HepG2 (cell line): ENCODE measurements around the gene TET3. TPM values are rescaled to one million over a fixed set of nuclear protein-coding genes. Genes with fewer than 3 reads are reported as not detected.
A peak's percentile ranks its signal among the peaks of the same experiment; 100 is the strongest.

Source experiments
- ATAC-seq: fragments of 200-7000 bp; cut with Tn5 transposase; 3 replicates; pipeline ENCODE4 v1.9.1; 2020; ENCODE audit warnings: mild to moderate bottlenecking, moderate library complexity
- BruUV-seq: library from RNA; stranded (reverse); fragments of 400-500 nt; replicated peaks from 2 replicates; lab custom pipeline; 2021; lab: Mats Ljungman, UMichigan
- CTCF ChIA-PET: fragments of 300-600 bp; formaldehyde crosslinking; extraction: SDS; loops from one replicate; lab custom pipeline; 2021; ENCODE audit warnings: low total read pairs, inconsistent platforms, low intra/inter-chr PET ratio; lab: Yijun Ruan, JAX
- POLR2A ChIA-PET: fragments of 350-600 bp; sonication (Branson Sonifier 250); formaldehyde crosslinking; loops from one replicate; lab custom pipeline; 2020; ENCODE audit warnings: antibody characterized with exemption, inconsistent platforms; lab: Yijun Ruan, JAX
- DNase-seq: peaks from one replicate; pipeline ENCODE4 v3.0.0-alpha.2; 2015; ENCODE audit warnings: low spot score
- FAIRE-seq: peaks from 3 replicates; lab custom pipeline; 2011; peaks lifted over from hg19 to GRCh38; lab: Jason Lieb, UNC
- H2AFZ ChIP-seq: one replicate; pipeline ENCODE4 v1.6.1; 2011; ENCODE audit warnings: low read length, inconsistent platforms
- H3K27ac ChIP-seq: fragments of 300-600 bp; 3 replicates; pipeline ENCODE4 v1.8.0; 2011; ENCODE audit warnings: mixed run types, mild to moderate bottlenecking, mixed read lengths, low read length, inconsistent platforms; ENCODE audit not compliant: insufficient read depth; ENCODE audit errors: extremely low read length
- H3K27me3 ChIP-seq, 2 experiments: fragments of 200-600 bp in 1 of 2; 2 replicates in 1 of 2; 3 replicates in 1 of 2; pipeline versions ENCODE4 v1.6.0 to v1.8.0; 2011; ENCODE audit warnings: low read length in 2 of 2, mild to moderate bottlenecking in 2 of 2, moderate library complexity in 2 of 2, inconsistent platforms in 1 of 2; ENCODE audit not compliant: insufficient read depth in 2 of 2, control insufficient read depth in 1 of 2
- H3K36me3 ChIP-seq, 2 experiments: fragments of 200-600 bp in 1 of 2; replicated peaks in 1 of 2; 2 replicates in 1 of 2; 3 replicates in 1 of 2; pipeline versions ENCODE4 v1.5.1 to v1.8.0; 2011; ENCODE audit warnings: low read length in 2 of 2, inconsistent platforms in 1 of 2; ENCODE audit not compliant: insufficient read depth in 2 of 2, control insufficient read depth in 1 of 2
- H3K4me1 ChIP-seq: 2 replicates; pipeline ENCODE4 v1.5.1; 2012; ENCODE audit warnings: low read length, inconsistent platforms; ENCODE audit not compliant: insufficient read depth
- H3K4me2 ChIP-seq: 2 replicates; pipeline ENCODE4 v1.6.0; 2011; ENCODE audit warnings: low read depth, low read length, inconsistent platforms
- H3K4me3 ChIP-seq, 3 experiments: fragments of 200-600 bp in 1 of 3; sonication (generic), shearing (Covaris generic) in 1 of 3; replicated peaks in 1 of 3; 2 replicates each; pipeline ENCODE4 v1.5.1; 2011 to 2016; ENCODE audit warnings: low read length in 3 of 3, inconsistent platforms in 2 of 3, low read depth in 2 of 3, mild to moderate bottlenecking in 2 of 3, control low read depth in 1 of 3, mixed read lengths in 1 of 3; ENCODE audit not compliant: insufficient read depth in 1 of 3
- H3K79me2 ChIP-seq: one replicate; pipeline ENCODE4 v1.6.1; 2011; ENCODE audit warnings: low read length, inconsistent platforms; ENCODE audit not compliant: insufficient read depth
- H3K9ac ChIP-seq: 2 replicates; pipeline ENCODE4 v1.6.0; 2011; ENCODE audit warnings: mild to moderate bottlenecking, low read depth, low read length, inconsistent platforms; ENCODE audit not compliant: insufficient read depth
- H3K9me3 ChIP-seq: 2 replicates; pipeline ENCODE4 v1.5.1; 2012; ENCODE audit warnings: mild to moderate bottlenecking, low read length
- H4K20me1 ChIP-seq: 2 replicates; pipeline ENCODE4 v1.6.0; 2011; ENCODE audit warnings: inconsistent platforms, mild to moderate bottlenecking, low read length, moderate library complexity; ENCODE audit not compliant: insufficient read depth
- PHB2 ChIP-seq: fragments of 450-650 bp; IDR thresholded peaks from 2 replicates; pipeline ENCODE4 v1.6.1; 2018; ENCODE audit not compliant: partially characterized antibody
- SNRNP70 ChIP-seq: fragments of 200-400 bp; formaldehyde crosslinking; IDR thresholded peaks from 2 replicates; pipeline ENCODE4 v1.6.1; 2017; ENCODE audit warnings: mild to moderate bottlenecking, low read depth, low read length, moderate library complexity
- ZNF121 ChIP-seq: sonication (generic); formaldehyde crosslinking; IDR thresholded peaks from 2 replicates; pipeline ENCODE4 v1.5.0; 2020; ENCODE audit warnings: mild to moderate bottlenecking, missing genetic modification reagents
- WGBS: methylation state at CpG from one replicate; pipeline ENCODE4 v1.1.6; 2017; ENCODE audit warnings: low lambda C conversion rate; 5-methylcytosine and 5-hydroxymethylcytosine counted together
- in situ Hi-C: cut with HindIII; loops from 2 replicates; pipeline ENCODE4 v1.10.0; 2017; ENCODE audit warnings: low pct_unique_long_range_greater_than_20kb; ENCODE audit not compliant: extremely low pct_ligation_motif_present
- intact Hi-C: fragments of 100-400 bp; cut with micrococcal nuclease; formaldehyde crosslinking; loops from one replicate; pipeline ENCODE4 v1.10.0; 2022; ENCODE audit not compliant: unreplicated experiment
- polyA plus RNA-seq, 8 experiments: library from polyadenylated mRNA; depleted of rRNA in 3 of 8; stranded (reverse) in 7 of 8; unstranded in 1 of 8; fragments of >200 nt; fragmentation: Illumina TruSeq in 4 of 8; extraction: Trizol in 4 of 8; gene quantifications; 2 replicates each; pipeline versions ENCODE4 v1.2.1 to v1.2.3, GENCODE V29; 2011 to 2016; ENCODE audit warnings: low read depth in 4 of 8, missing spikeins in 1 of 8, mixed read lengths in 1 of 8; ENCODE audit not compliant: insufficient read depth in 1 of 8
- total RNA-seq, 5 experiments: library from RNA; depleted of rRNA; stranded (reverse); fragments of >200 nt; fragmentation: Illumina TruSeq; extraction: Trizol; gene quantifications; 2 replicates each; pipeline ENCODE4 v1.2.3, GENCODE V29; 2016; ENCODE audit warnings: low read depth in 1 of 5
- TF ChIP-seq, protein P1 (sequence below): sonication (generic); formaldehyde crosslinking; IDR thresholded peaks from 2 replicates; pipeline ENCODE4 v1.9.0; 2021; ENCODE audit warnings: missing genetic modification reagents, borderline replicate concordance

The TET3 gene
- total and polyA plus RNA-seq, 2 of the 13 experiments (the other 11 are each of a cell fraction or from before 2014, with no cell fraction given), result 4.3 to 6.8 TPM

DNA sequence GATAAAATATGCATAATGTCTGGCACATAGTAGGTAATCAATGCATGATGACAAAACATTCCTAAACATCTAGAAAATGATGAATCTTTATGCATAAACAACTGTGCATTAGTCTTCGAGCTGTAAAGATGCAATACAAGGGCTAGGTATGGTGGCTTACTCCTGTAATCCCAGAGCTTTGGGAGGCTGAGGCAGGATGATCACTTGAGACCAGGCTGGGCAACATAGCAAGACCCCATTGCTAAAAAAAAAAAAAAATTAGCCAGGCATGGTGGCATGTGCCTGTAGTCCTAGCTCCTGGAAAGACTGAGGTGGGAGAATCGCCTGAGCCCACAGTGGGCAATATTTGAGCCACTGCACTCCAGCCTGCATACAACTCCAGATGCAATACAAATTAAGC lies 5.3 kb downstream of the TET3 start:
- FAIRE-seq (no peak), DNase-seq (no peak), ATAC-seq (no peak)
- 91% methylated on average over 2 of the region's 2 CpGs for WGBS
- Histone ChIP-seq H3K36me3 (peaks cover 6 to 42% of the 10 kb centered on the region in 2 experiments), H3K27ac (no peak overlapping the region), H3K4me1 (peaks cover 51% of the 10 kb centered on the region), H4K20me1 (peaks cover 12% of the 10 kb centered on the region), H3K4me2 (no peak overlapping the region), H3K9me3 (no peaks in the 10 kb centered on the region), H3K4me3 (no peak overlapping the region), H3K27me3 (no peaks in the 10 kb centered on the region), H2AFZ (no peak overlapping the region), H3K9ac (no peak overlapping the region), H3K79me2 (peaks cover 77% of the 10 kb centered on the region)
- intact Hi-C loops, result no loop called here
- ChIA-PET POLR2A (interaction anchor here (0.6 kb wide), 1 partner anchor 850 kb away, joined by 3 read pairs; no protein-coding TSS in a partner anchor), CTCF (no interaction called here)
- in situ Hi-C loops, result no loop called here
- no TSS peak for BruUV-seq
- TF ChIP-seq SNRNP70, result no peak
- TF ChIP-seq ZNF121, result peak; percentile 83; the same call in 1 of the 2 replicates
- TF ChIP-seq, protein P1, sequence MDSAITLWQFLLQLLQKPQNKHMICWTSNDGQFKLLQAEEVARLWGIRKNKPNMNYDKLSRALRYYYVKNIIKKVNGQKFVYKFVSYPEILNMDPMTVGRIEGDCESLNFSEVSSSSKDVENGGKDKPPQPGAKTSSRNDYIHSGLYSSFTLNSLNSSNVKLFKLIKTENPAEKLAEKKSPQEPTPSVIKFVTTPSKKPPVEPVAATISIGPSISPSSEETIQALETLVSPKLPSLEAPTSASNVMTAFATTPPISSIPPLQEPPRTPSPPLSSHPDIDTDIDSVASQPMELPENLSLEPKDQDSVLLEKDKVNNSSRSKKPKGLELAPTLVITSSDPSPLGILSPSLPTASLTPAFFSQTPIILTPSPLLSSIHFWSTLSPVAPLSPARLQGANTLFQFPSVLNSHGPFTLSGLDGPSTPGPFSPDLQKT, result no peak

DNA sequence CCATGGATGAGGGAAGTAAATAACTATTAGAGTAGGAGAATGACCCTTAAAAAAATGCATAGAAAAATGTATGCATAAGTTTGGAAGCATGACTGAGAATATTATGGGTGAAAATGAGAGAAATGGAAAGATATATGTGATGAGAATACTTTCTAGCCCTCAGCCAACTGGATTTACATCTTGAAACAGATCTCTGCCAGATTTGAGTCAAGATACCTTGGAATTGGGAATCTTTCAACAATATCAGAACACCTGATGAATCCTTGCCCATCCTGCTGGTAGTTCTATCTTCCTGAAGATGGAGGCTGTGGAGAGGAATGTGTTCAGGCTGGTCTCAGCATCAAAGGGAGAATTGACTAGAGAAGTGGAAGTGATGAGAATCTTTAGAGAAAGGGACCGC lies 5.8 kb downstream of the TET3 start:
- no peak for TF ChIP-seq PHB2
- H3K9me3 ChIP-seq, result no peaks in the 10 kb centered on the region
- H3K79me2 ChIP-seq, result peaks cover 82% of the 10 kb centered on the region
- no peak overlapping the region for H3K4me3 ChIP-seq
- no peak overlapping the region for H2AFZ ChIP-seq
- FAIRE-seq (no peak), DNase-seq (no peak), ATAC-seq (no peak)
- H3K27ac ChIP-seq, result no peak overlapping the region
- no TSS peak for BruUV-seq
- peaks cover 51% of the 10 kb centered on the region for H3K4me1 ChIP-seq
- H3K36me3 ChIP-seq, result peaks cover 6 to 47% of the 10 kb centered on the region in 2 experiments
- intact Hi-C loops, result no loop called here
- WGBS, result 90% methylated on average over 1 of the region's 1 CpG
- in situ Hi-C loops, result no loop called here
- H3K27me3 ChIP-seq, result no peaks in the 10 kb centered on the region
- H3K9ac ChIP-seq, result no peak overlapping the region
- ChIA-PET POLR2A (interaction anchor here (0.6 kb wide), 1 partner anchor 850 kb away, joined by 3 read pairs; no protein-coding TSS in a partner anchor), CTCF (no interaction called here)
- peaks cover 12% of the 10 kb centered on the region for H4K20me1 ChIP-seq
- H3K4me2 ChIP-seq, result no peak overlapping the region
